D721Med (cell line): Measurements from ENCODE around the gene APOLD1.
A peak's percentile ranks its signal among the peaks of the same experiment; 100 is the strongest.
"Not testable (repeated sequence)": the region's sequence is repeated elsewhere in the genome, so short reads cannot be mapped to it uniquely, and the experiment has no call there.

Experiments used
- DNase-seq: peaks from one replicate; pipeline ENCODE4 v3.0.0; 2011; ENCODE audit warnings: low spot score; ENCODE audit not compliant: insufficient read length
- FAIRE-seq: peaks from 2 replicates; lab custom pipeline; 2011; peaks lifted over from hg19 to GRCh38; lab: Jason Lieb, UNC
- TF ChIP-seq, protein P1 (sequence below): IDR thresholded peaks from 2 replicates; pipeline ENCODE4 v1.5.1; 2012; ENCODE audit warnings: mild to moderate bottlenecking, control low read depth; ENCODE audit not compliant: insufficient read depth; ENCODE audit errors: missing control alignments

The APOLD1 gene

DNA sequence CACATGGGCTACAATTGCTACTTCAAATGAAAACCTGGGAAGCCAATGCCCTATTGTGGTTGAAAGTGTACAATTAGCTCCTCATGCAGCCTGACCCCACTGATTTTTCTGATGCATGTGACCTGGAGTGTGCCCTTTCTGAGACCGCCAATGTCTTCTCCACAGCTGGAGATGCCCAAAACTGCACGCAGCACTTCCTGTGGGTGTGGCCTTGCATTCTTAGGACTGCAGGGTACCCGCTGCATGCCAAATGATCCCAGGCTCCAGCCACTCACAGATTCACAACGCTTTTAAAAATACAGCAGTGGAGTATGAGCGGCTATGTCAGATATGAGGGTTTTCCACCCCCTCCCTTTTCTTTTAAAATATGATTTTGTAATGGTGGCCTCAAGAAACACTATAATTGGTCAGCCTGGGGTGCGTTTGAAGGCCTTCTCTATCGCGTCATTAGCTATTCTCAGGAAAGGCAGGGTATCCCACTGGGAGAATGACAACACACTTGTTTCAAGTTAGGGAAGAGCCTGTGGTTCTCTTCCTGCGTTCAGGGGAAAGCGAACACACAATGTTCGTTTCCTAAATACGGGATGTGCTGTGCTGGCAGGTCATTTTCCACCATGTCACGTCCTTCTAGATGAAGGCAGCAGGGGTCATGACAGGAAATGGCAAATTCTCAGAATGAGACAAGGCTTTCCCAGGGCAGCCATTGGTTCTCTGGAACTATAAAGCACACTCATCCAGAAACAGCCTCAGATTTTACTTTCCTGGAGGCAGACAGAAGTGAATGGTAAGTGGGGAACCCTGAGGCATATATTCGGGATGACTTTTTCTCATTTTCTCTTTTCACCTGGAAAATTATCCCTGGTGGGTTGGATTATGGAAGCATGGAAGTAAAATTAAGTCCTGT lies at the start of gene APOLD1:
Gene APOLD1 (plus strand): TSS at position 749 of the 904 bp plus-strand sequence. CDS start 33 bp downstream, at position 782.
- DNase-seq (no peak), FAIRE-seq (no peak)
- TF ChIP-seq, protein P1, sequence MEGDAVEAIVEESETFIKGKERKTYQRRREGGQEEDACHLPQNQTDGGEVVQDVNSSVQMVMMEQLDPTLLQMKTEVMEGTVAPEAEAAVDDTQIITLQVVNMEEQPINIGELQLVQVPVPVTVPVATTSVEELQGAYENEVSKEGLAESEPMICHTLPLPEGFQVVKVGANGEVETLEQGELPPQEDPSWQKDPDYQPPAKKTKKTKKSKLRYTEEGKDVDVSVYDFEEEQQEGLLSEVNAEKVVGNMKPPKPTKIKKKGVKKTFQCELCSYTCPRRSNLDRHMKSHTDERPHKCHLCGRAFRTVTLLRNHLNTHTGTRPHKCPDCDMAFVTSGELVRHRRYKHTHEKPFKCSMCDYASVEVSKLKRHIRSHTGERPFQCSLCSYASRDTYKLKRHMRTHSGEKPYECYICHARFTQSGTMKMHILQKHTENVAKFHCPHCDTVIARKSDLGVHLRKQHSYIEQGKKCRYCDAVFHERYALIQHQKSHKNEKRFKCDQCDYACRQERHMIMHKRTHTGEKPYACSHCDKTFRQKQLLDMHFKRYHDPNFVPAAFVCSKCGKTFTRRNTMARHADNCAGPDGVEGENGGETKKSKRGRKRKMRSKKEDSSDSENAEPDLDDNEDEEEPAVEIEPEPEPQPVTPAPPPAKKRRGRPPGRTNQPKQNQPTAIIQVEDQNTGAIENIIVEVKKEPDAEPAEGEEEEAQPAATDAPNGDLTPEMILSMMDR: no peak

GRCh38 chr12:12736759-12737676 lies 48.4 kb upstream of the APOLD1 start:
- TF ChIP-seq, protein P1: peak; percentile 49
- no peak for FAIRE-seq
- no peak for DNase-seq

- not testable (repeated sequence) for DNase-seq, FAIRE-seq
These were observed 47.3 kb upstream of the APOLD1 start for GRCh38 chr12:12738152-12738551.

DNA sequence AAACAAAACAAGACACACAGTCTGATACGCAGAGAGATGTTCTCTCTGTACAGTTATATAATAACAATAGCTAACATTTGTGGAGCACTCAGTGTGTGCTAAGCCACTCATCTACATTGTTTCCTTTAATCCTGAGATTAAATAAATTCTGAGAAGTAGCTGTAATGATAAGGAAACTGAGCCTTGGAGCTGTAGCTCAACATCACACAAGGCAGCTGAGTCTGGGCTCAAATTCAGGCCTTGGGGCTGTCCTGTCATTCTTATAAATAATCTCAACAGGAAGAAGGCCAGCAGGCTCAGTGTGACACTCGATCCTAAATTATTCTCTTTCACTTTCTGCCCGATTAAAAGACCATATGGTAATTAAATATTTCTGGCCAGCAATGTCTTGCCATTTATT lies 43.8 kb upstream of the APOLD1 start:
- no peak for DNase-seq
- FAIRE-seq: no peak
- TF ChIP-seq, protein P1: no peak

GRCh38 chr12:12744546-12745305 lies 40.7 kb upstream of the APOLD1 start:
- no peak for DNase-seq
- TF ChIP-seq, protein P1: no peak
- no peak for FAIRE-seq

DNA sequence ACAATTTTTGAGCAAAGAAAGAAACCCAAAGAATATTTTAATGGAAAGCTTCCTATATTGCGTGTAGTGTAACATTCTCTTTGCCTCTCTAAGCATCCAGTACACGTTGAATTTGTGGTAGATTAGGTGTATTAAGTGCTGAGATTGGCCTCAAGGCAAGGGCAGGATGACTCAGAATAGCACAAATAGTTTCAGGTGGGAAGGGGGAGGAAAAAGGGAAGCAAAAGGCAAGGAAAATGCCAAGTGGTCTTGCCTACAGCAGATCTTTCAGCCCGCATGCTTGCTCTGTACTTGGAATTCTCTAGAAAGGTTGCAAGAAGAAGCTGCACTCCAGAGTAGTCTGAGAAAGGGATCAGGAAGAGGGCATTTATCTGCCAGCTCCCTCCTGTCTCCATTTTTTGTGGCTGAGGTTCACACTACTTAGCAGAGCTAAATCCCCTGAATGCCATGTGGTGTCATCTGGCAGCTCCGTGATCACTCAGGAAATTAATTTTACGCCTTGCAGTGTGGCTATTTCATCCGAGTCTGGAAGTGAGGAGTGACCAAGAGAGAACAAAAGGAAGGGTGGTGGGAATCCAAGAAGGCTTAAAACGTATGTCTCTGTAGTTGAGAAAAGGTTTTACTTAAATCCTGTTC lies 39.8 kb upstream of the APOLD1 start:
- TF ChIP-seq, protein P1: no peak
- peak; percentile 74 for FAIRE-seq
- no peak for DNase-seq
